Ovary (tissue), 9 donors: Measurements from ENCODE around the gene NUDT16. TPM values are rescaled to one million over a fixed set of nuclear protein-coding genes. Genes with fewer than 3 reads are reported as not detected.

Experiments
- DNase-seq, 5 donors: peaks; one replicate each; pipeline ENCODE4 v3.0.0-alpha.2; 2019 to 2020
- H3K27ac ChIP-seq, 2 donors: fragments of 200-600 bp; one replicate each; pipeline versions ENCODE4 v1.5.1 to v1.8.0; 2019 to 2022
- H3K27me3 ChIP-seq: fragments of 200-600 bp; one replicate; pipeline ENCODE4 v1.8.0; 2022
- H3K36me3 ChIP-seq: fragments of 200-600 bp; sonication (generic); one replicate; pipeline ENCODE4 v1.5.1; 2019
- H3K4me1 ChIP-seq: one replicate; pipeline ENCODE4 v1.8.1; 2013; ENCODE audit warnings: mild to moderate bottlenecking, moderate library complexity; ENCODE audit not compliant: insufficient read depth
- H3K4me3 ChIP-seq: fragments of 200-600 bp; sonication (generic); one replicate; pipeline ENCODE4 v1.5.1; 2017
- H3K9me3 ChIP-seq, 2 donors: fragments of 200-600 bp in 1 of 2; sonication (generic) in 1 of 2; one replicate each; pipeline versions ENCODE4 v1.5.1 to v1.8.1; 2013 to 2019; ENCODE audit warnings: mild to moderate bottlenecking in 1 of 2, moderate library complexity in 1 of 2
- CTCF ChIP-seq, 3 donors: fragments of 450-650 bp in 2 of 3; fragments of 200-600 bp in 1 of 3; IDR thresholded peaks; one replicate each; pipeline versions ENCODE4 v1.5.1 to v1.8.0; 2016 to 2022; ENCODE audit warnings: antibody characterized with exemption in 3 of 3, mild to moderate bottlenecking in 1 of 3
- EP300 ChIP-seq: sonication (generic); formaldehyde crosslinking; IDR thresholded peaks from one replicate; pipeline ENCODE4 v1.6.1; 2017; ENCODE audit warnings: antibody characterized with exemption
- POLR2A ChIP-seq: fragments of 450-650 bp; IDR thresholded peaks from one replicate; pipeline ENCODE4 v1.6.1; 2017; ENCODE audit warnings: antibody characterized with exemption, mild to moderate bottlenecking, moderate library complexity
- WGBS, 3 donors: extraction: QIAGEN DNeasy Blood & Tissue Kit in 1 of 3; methylation state at CpG; one replicate each; pipeline versions ENCODE4 v1.1.5 to v1.1.7; 2013 to 2017; 5-methylcytosine and 5-hydroxymethylcytosine counted together
- intact Hi-C, 4 donors: fragments of 100-400 bp; cut with DNase I; formaldehyde crosslinking; loops; one replicate each; pipeline versions ENCODE4 v1.11.0 to v1.15.1; 2022 to 2023
- polyA plus RNA-seq, 2 donors: library from polyadenylated mRNA; stranded (reverse); fragments of 200-250 nt in 1 of 2; fragments of 350-450 nt in 1 of 2; fragmentation: Illumina TruSeq in 1 of 2; extraction: RNeasy Lipid Tissue Mini Kit (QIAGEN cat#74804) in 1 of 2; gene quantifications; one replicate each; pipeline ENCODE4 v1.2.3, GENCODE V29; 2013 to 2014
- total RNA-seq, 7 donors: library from RNA; depleted of rRNA in 2 of 7; stranded (reverse); fragments of >200 nt in 2 of 7; fragmentation: NEBNext Ultra II Directional in 3 of 7; extraction: Animal tissue kit (Norgen Biotek cat#: 25700) in 3 of 7; gene quantifications; one replicate each; pipeline versions ENCODE4 v1.1.0 to v1.2.4, GENCODE V29; 2016 to 2023
- donor health status: DM: no; HTN: no; CAD: no; lungs with moderate emphysema.
- donor health status: DM: no; HTN: no; CAD: no.
- donor health status: Bipolar disorder and iron deficiency.
- donor health status: DM: yes; HTN: yes; CAD: no.
- donor health status: DM: no; HTN: no; CAD: no.
- donor health status: DM: yes; HTN: yes; CAD: no.

The NUDT16 gene
- total and polyA plus RNA-seq, 9 donors = 16.0 to 36.1 (median 29.5) TPM

GRCh38 chr3:131361464-131362421 is 19.8 kb upstream of the NUDT16 start:
- peak overlapping the region; percentile 7 to 73 for H3K27ac ChIP-seq
- peak; percentile 66 to 84 (median 71) for DNase-seq
- no peaks in the 10 kb centered on the region for H3K27me3 ChIP-seq
- no peaks in the 10 kb centered on the region for H3K36me3 ChIP-seq
- peaks cover 3% of the 10 kb centered on the region for H3K4me1 ChIP-seq
- intact Hi-C loops = no loop called here
- no peaks in the 10 kb centered on the region for H3K9me3 ChIP-seq
- 12 to 16% (median 12%) methylated on average over 44 to 64 of the region's 64 CpGs for WGBS, 3 donors
- peak overlapping the region; percentile 47 for H3K4me3 ChIP-seq
- TF ChIP-seq EP300 = no peak
- TF ChIP-seq POLR2A = no peak
- TF ChIP-seq CTCF (IDR thresholded peaks at IDR 0.05) = no peak

GRCh38 chr3:131363275-131363674 is 18.3 kb upstream of the NUDT16 start:
- Histone ChIP-seq H3K27ac (no peak overlapping the region), H3K4me1 (peaks cover 3% of the 10 kb centered on the region), H3K9me3 (no peaks in the 10 kb centered on the region), H3K4me3 (no peak overlapping the region), H3K36me3 (no peaks in the 10 kb centered on the region), H3K27me3 (no peaks in the 10 kb centered on the region)
- DNase-seq = no peak
- 84 to 90% (median 85%) methylated on average over 3 of the region's 3 CpGs for WGBS, 3 donors
- TF ChIP-seq EP300 = no peak
- no peak for TF ChIP-seq POLR2A
- TF ChIP-seq CTCF (IDR thresholded peaks at IDR 0.05) = no peak
- intact Hi-C loops = no loop called here

- no peak for TF ChIP-seq EP300
- TF ChIP-seq CTCF (IDR thresholded peaks at IDR 0.05) = no peak
- TF ChIP-seq POLR2A = no peak
- Histone ChIP-seq H3K4me1 (peaks cover 5% of the 10 kb centered on the region), H3K27ac (peak overlapping the region in 1 of 2 donors; percentile 12), H3K36me3 (no peaks in the 10 kb centered on the region), H3K4me3 (no peak overlapping the region), H3K27me3 (no peaks in the 10 kb centered on the region), H3K9me3 (no peaks in the 10 kb centered on the region)
- intact Hi-C loops = no loop called here
- DNase-seq = no peak
- 32 to 50% (median 38%) methylated on average over 10 of the region's 10 CpGs for WGBS, 3 donors
These were observed 10.5 kb upstream of the NUDT16 start for GRCh38 chr3:131370935-131371687.

GRCh38 chr3:131371688-131372066 is 9.9 kb upstream of the NUDT16 start:
- 47 to 58% (median 54%) methylated on average over 2 of the region's 2 CpGs for WGBS, 3 donors
- Histone ChIP-seq H3K4me3 (no peak overlapping the region), H3K9me3 (no peaks in the 10 kb centered on the region), H3K36me3 (no peaks in the 10 kb centered on the region), H3K4me1 (peaks cover 5% of the 10 kb centered on the region), H3K27me3 (no peaks in the 10 kb centered on the region), H3K27ac (peak overlapping the region; percentile 8 to 12)
- intact Hi-C loops = no loop called here
- DNase-seq = no peak
- no peak for TF ChIP-seq EP300
- no peak for TF ChIP-seq POLR2A
- TF ChIP-seq CTCF (IDR thresholded peaks at IDR 0.05) = no peak
